Neuronal stem cell (in vitro differentiated cells): Measurements from ENCODE around the gene TET3.

ENCODE experiments used
- DNase-seq: peaks from one replicate; pipeline ENCODE4 v3.0.0-alpha.2; 2013; ENCODE audit warnings: low spot score
- H2AFZ ChIP-seq: one replicate; pipeline ENCODE4 v1.6.1; 2013; ENCODE audit warnings: mild to moderate bottlenecking, low read length, inconsistent platforms
- H2AK5ac ChIP-seq: 2 replicates; pipeline ENCODE4 v1.6.1; 2013; ENCODE audit warnings: low read depth, mild to moderate bottlenecking, inconsistent platforms, low read length, moderate library complexity, mixed read lengths
- H2BK120ac ChIP-seq: 2 replicates; pipeline ENCODE4 v1.6.1; 2013; ENCODE audit warnings: low read depth, mild to moderate bottlenecking, inconsistent platforms, low read length, moderate library complexity, mixed read lengths
- H2BK12ac ChIP-seq: one replicate; pipeline ENCODE4 v1.6.1; 2013; ENCODE audit warnings: low read length, inconsistent platforms
- H2BK15ac ChIP-seq: 2 replicates; pipeline ENCODE4 v1.6.1; 2013; ENCODE audit warnings: mild to moderate bottlenecking, low read length, inconsistent platforms, mixed read lengths
- H2BK5ac ChIP-seq: one replicate; pipeline ENCODE4 v1.6.1; 2013; ENCODE audit warnings: inconsistent platforms, mild to moderate bottlenecking, low read length, moderate library complexity
- H3K14ac ChIP-seq: one replicate; pipeline ENCODE4 v1.6.1; 2013; ENCODE audit warnings: low read length, inconsistent platforms
- H3K18ac ChIP-seq: 2 replicates; pipeline ENCODE4 v1.6.1; 2013; ENCODE audit warnings: low read length, inconsistent platforms
- H3K23ac ChIP-seq: 2 replicates; pipeline ENCODE4 v1.6.1; 2013; ENCODE audit warnings: low read depth, mild to moderate bottlenecking, mixed read lengths, low read length, inconsistent platforms; ENCODE audit not compliant: poor library complexity
- H3K27ac ChIP-seq: replicated peaks from 3 replicates; pipeline ENCODE4 v1.5.1; 2013; ENCODE audit warnings: low read length, inconsistent platforms
- H3K27me3 ChIP-seq, 3 experiments: 2 replicates each; pipeline ENCODE4 v1.6.1; 2013; ENCODE audit warnings: low read length in 3 of 3, mild to moderate bottlenecking in 2 of 3, inconsistent platforms in 1 of 3, low read depth in 1 of 3, mixed read lengths in 1 of 3, moderate library complexity in 1 of 3; ENCODE audit not compliant: control insufficient read depth in 3 of 3, insufficient read depth in 3 of 3
- H3K36me3 ChIP-seq, 2 donors: replicated peaks in 1 of 2; 2 replicates each; pipeline ENCODE4 v1.6.1; 2013; ENCODE audit warnings: low read length in 2 of 2; ENCODE audit not compliant: control insufficient read depth in 2 of 2, insufficient read depth in 2 of 2
- H3K4ac ChIP-seq: 2 replicates; pipeline ENCODE4 v1.6.1; 2013; ENCODE audit warnings: inconsistent platforms, mild to moderate bottlenecking, low read length, moderate library complexity
- H3K4me1 ChIP-seq, 2 donors: 1 replicate in 1 of 2; 2 replicates in 1 of 2; pipeline ENCODE4 v1.6.1; 2013; ENCODE audit warnings: low read length in 2 of 2, low read depth in 1 of 2; ENCODE audit not compliant: control insufficient read depth in 2 of 2, insufficient read depth in 1 of 2
- H3K4me2 ChIP-seq: one replicate; pipeline ENCODE4 v1.6.1; 2013; ENCODE audit warnings: mild to moderate bottlenecking, low read length, inconsistent platforms; ENCODE audit not compliant: insufficient read depth, poor library complexity, severe bottlenecking
- H3K4me3 ChIP-seq, 2 donors: 2 replicates each; pipeline ENCODE4 v1.5.1; 2013; ENCODE audit warnings: low read length in 2 of 2, mild to moderate bottlenecking in 2 of 2, inconsistent platforms in 1 of 2, moderate library complexity in 1 of 2
- H3K79me1 ChIP-seq: one replicate; pipeline ENCODE4 v1.6.1; 2013; ENCODE audit warnings: low read depth, mild to moderate bottlenecking, inconsistent platforms, low read length, moderate library complexity
- H3K9ac ChIP-seq: one replicate; pipeline ENCODE4 v1.6.1; 2013; ENCODE audit warnings: mild to moderate bottlenecking, low read depth, low read length, inconsistent platforms; ENCODE audit not compliant: poor library complexity
- H3K9me3 ChIP-seq, 2 donors: replicated peaks in 1 of 2; 2 replicates each; pipeline versions ENCODE3 to v1.6.1; 2013; ENCODE audit warnings: low read length in 2 of 2, mild to moderate bottlenecking in 2 of 2, inconsistent platforms in 1 of 2, low read depth in 1 of 2, mixed read lengths in 1 of 2, moderate library complexity in 1 of 2; ENCODE audit not compliant: control insufficient read depth in 2 of 2, insufficient read depth in 1 of 2
- H4K8ac ChIP-seq: one replicate; pipeline ENCODE4 v1.6.1; 2013; ENCODE audit warnings: low read depth, mild to moderate bottlenecking, inconsistent platforms, low read length, moderate library complexity
- H4K91ac ChIP-seq: one replicate; pipeline ENCODE4 v1.6.1; 2013; ENCODE audit warnings: low read length, low read depth, mild to moderate bottlenecking, inconsistent platforms; ENCODE audit not compliant: poor library complexity
- WGBS, 2 donors: extraction: QIAGEN DNeasy Blood & Tissue Kit; methylation state at CpG; one replicate each; pipeline ENCODE4 v1.1.7; 2013; ENCODE audit warnings: missing lambda C conversion rate in 2 of 2, mixed read lengths in 1 of 2; ENCODE audit not compliant: insufficient read length in 2 of 2, insufficient replicate concordance in 1 of 2; ENCODE audit errors: extremely low coverage in 2 of 2; 5-methylcytosine and 5-hydroxymethylcytosine counted together

Gene TET3

GRCh38 chr2:73976803-73977202 is 7.9 kb upstream of the TET3 start:
- peaks cover 7 to 34% (median 15%) of the 10 kb centered on the region in 3 experiments for H3K27me3 ChIP-seq
- H2BK15ac ChIP-seq: no peak overlapping the region
- no peaks in the 10 kb centered on the region for H3K79me1 ChIP-seq
- H3K4me2 ChIP-seq: no peak overlapping the region
- H3K36me3 ChIP-seq: no peaks in the 10 kb centered on the region
- H4K91ac ChIP-seq: no peak overlapping the region
- no peak overlapping the region for H3K23ac ChIP-seq
- H3K9ac ChIP-seq: no peak overlapping the region
- peaks cover 4% of the 10 kb centered on the region in 2 donors for H3K4me1 ChIP-seq
- H2AK5ac ChIP-seq: no peak overlapping the region
- H3K18ac ChIP-seq: no peak overlapping the region
- no peak overlapping the region for H2AFZ ChIP-seq
- H3K4ac ChIP-seq: no peak overlapping the region
- H3K14ac ChIP-seq: no peak overlapping the region
- H3K9me3 ChIP-seq: no peaks in the 10 kb centered on the region
- H4K8ac ChIP-seq: no peak overlapping the region
- no peak overlapping the region for H3K4me3 ChIP-seq
- no peak overlapping the region for H2BK5ac ChIP-seq
- no peak overlapping the region for H2BK12ac ChIP-seq
- no peak for DNase-seq
- H2BK120ac ChIP-seq: no peak overlapping the region
- WGBS, 2 donors: no CpG with 5 or more reads among the region's 1 CpG
- no peak overlapping the region for H3K27ac ChIP-seq

- Histone ChIP-seq H2BK12ac (no peak overlapping the region), H3K4me2 (no peak overlapping the region), H3K27ac (no peak overlapping the region), H3K4ac (no peak overlapping the region), H3K23ac (no peak overlapping the region), H3K4me3 (no peak overlapping the region), H3K79me1 (no peaks in the 10 kb centered on the region), H3K9ac (no peak overlapping the region), H3K9me3 (no peaks in the 10 kb centered on the region), H2AK5ac (no peak overlapping the region), H2AFZ (no peak overlapping the region), H3K14ac (no peak overlapping the region), H2BK15ac (no peak overlapping the region), H4K8ac (no peak overlapping the region), H2BK5ac (no peak overlapping the region), H3K4me1 (peaks cover 4 to 6% of the 10 kb centered on the region in 2 donors), H3K36me3 (no peaks in the 10 kb centered on the region), H3K18ac (no peak overlapping the region), H4K91ac (no peak overlapping the region), H3K27me3 (peaks cover 9 to 41% (median 10%) of the 10 kb centered on the region in 3 experiments), H2BK120ac (no peak overlapping the region)
- DNase-seq: no peak
- WGBS, 2 donors: no CpG with 5 or more reads among the region's 2 CpGs
Measured at GRCh38 chr2:73977466-73977865, 7.2 kb upstream of the TET3 start.

GRCh38 chr2:73979021-73979420 is 5.7 kb upstream of the TET3 start:
- no peak overlapping the region for H3K4me2 ChIP-seq
- no peak overlapping the region for H4K91ac ChIP-seq
- no peak overlapping the region for H3K4me3 ChIP-seq
- H2BK15ac ChIP-seq: no peak overlapping the region
- H3K4ac ChIP-seq: no peak overlapping the region
- H3K14ac ChIP-seq: no peak overlapping the region
- no peak overlapping the region for H2BK12ac ChIP-seq
- H3K9me3 ChIP-seq: no peaks in the 10 kb centered on the region
- no peak overlapping the region for H2BK120ac ChIP-seq
- H3K4me1 ChIP-seq: peaks cover 10 to 12% of the 10 kb centered on the region in 2 donors
- no peak overlapping the region for H3K27ac ChIP-seq
- H2BK5ac ChIP-seq: no peak overlapping the region
- H3K36me3 ChIP-seq: no peaks in the 10 kb centered on the region
- H2AK5ac ChIP-seq: no peak overlapping the region
- H2AFZ ChIP-seq: no peak overlapping the region
- H3K79me1 ChIP-seq: no peaks in the 10 kb centered on the region
- H4K8ac ChIP-seq: no peak overlapping the region
- H3K18ac ChIP-seq: no peak overlapping the region
- no peak for DNase-seq
- H3K23ac ChIP-seq: no peak overlapping the region
- WGBS, 2 donors: no CpG with 5 or more reads among the region's 5 CpGs
- peaks cover 2 to 54% (median 12%) of the 10 kb centered on the region in 3 experiments for H3K27me3 ChIP-seq
- H3K9ac ChIP-seq: no peak overlapping the region

GRCh38 chr2:73979686-73980085 is 5.0 kb upstream of the TET3 start:
- H4K8ac ChIP-seq: no peak overlapping the region
- no peak overlapping the region for H3K14ac ChIP-seq
- no peaks in the 10 kb centered on the region for H3K9me3 ChIP-seq
- no peak overlapping the region for H3K23ac ChIP-seq
- no peak overlapping the region for H2BK15ac ChIP-seq
- no peak overlapping the region for H2BK120ac ChIP-seq
- DNase-seq: no peak
- H4K91ac ChIP-seq: no peak overlapping the region
- H2BK12ac ChIP-seq: no peak overlapping the region
- no peak overlapping the region for H2AK5ac ChIP-seq
- no peak overlapping the region for H3K27ac ChIP-seq
- WGBS, 2 donors: no CpG with 5 or more reads among the region's 3 CpGs
- no peak overlapping the region for H2AFZ ChIP-seq
- peaks cover 10 to 12% of the 10 kb centered on the region in 2 donors for H3K4me1 ChIP-seq
- H3K18ac ChIP-seq: no peak overlapping the region
- no peaks in the 10 kb centered on the region for H3K36me3 ChIP-seq
- no peak overlapping the region for H3K9ac ChIP-seq
- H3K4ac ChIP-seq: no peak overlapping the region
- H3K27me3 ChIP-seq: peaks cover 2 to 57% (median 12%) of the 10 kb centered on the region in 3 experiments
- H3K79me1 ChIP-seq: no peaks in the 10 kb centered on the region
- H3K4me3 ChIP-seq: no peak overlapping the region
- H3K4me2 ChIP-seq: no peak overlapping the region
- H2BK5ac ChIP-seq: no peak overlapping the region
